Ammon's horn (tissue), 1 donor: ENCODE results near the gene SNX9.
"Not testable (repeated sequence)": the region's sequence is repeated elsewhere in the genome, so short reads cannot be mapped to it uniquely, and the experiment has no call there.

Experiments
- DNase-seq: peaks from one replicate; pipeline ENCODE4 v3.0.0-alpha.2; 2016; ENCODE audit warnings: low spot score

SNX9 gene

GRCh38 chr6:157927011-157927410 is 104.0 kb downstream of the SNX9 start:
- no peak for DNase-seq

- DNase-seq, result no peak
These were observed 105.4 kb downstream of the SNX9 start for GRCh38 chr6:157928428-157928827.

- DNase-seq, result peak; percentile 61
These were observed 106.0 kb downstream of the SNX9 start for GRCh38 chr6:157929076-157929475.

- no peak for DNase-seq
These were observed 106.8 kb downstream of the SNX9 start for GRCh38 chr6:157929765-157930319.

- DNase-seq, result no peak
These were observed 112.7 kb downstream of the SNX9 start for GRCh38 chr6:157935786-157936185.

GRCh38 chr6:157937318-157937717 is 114.3 kb downstream of the SNX9 start:
- no peak for DNase-seq

- DNase-seq, result no peak
These were observed 114.9 kb downstream of the SNX9 start for GRCh38 chr6:157937916-157938315.

- not testable (repeated sequence) for DNase-seq
These were observed 117.5 kb downstream of the SNX9 start for GRCh38 chr6:157940375-157941036.

GRCh38 chr6:157941101-157941863 is 118.2 kb downstream of the SNX9 start:
- DNase-seq, result peak; percentile 94

GRCh38 chr6:157942351-157942750 is 119.3 kb downstream of the SNX9 start:
- DNase-seq, result no peak

GRCh38 chr6:157943249-157943963 is 120.4 kb downstream of the SNX9 start:
- no peak for DNase-seq

GRCh38 chr6:157943964-157944283 is 120.9 kb downstream of the SNX9 start:
- no peak for DNase-seq

GRCh38 chr6:157944983-157945931 is 122.2 kb downstream of the SNX9 start:
- DNase-seq, result no peak

GRCh38 chr6:157946053-157946617 is 123.1 kb downstream of the SNX9 start:
- no peak for DNase-seq

- DNase-seq, result peak; percentile 83
These were observed 124.0 kb downstream of the SNX9 start for GRCh38 chr6:157946865-157947532.

- DNase-seq, result not testable (repeated sequence)
These were observed 127.9 kb downstream of the SNX9 start for GRCh38 chr6:157950899-157951298.

- DNase-seq, result no peak
These were observed 128.8 kb downstream of the SNX9 start for GRCh38 chr6:157951828-157952227.

GRCh38 chr6:157952861-157953351 is 129.9 kb downstream of the SNX9 start:
- no peak for DNase-seq

- no peak for DNase-seq
These were observed 130.6 kb downstream of the SNX9 start for GRCh38 chr6:157953580-157954091.
